HL-60 (cell line): ENCODE measurements around the gene S100A16.
"Not testable (repeated sequence)": the region's sequence is repeated elsewhere in the genome, so short reads cannot be mapped to it uniquely, and the experiment has no call there.

Experiments used
- CTCF ChIP-seq: IDR thresholded peaks from one replicate; pipeline ENCODE4 v1.5.1; 2011; ENCODE audit warnings: low read length, control low read depth, inconsistent platforms; ENCODE audit not compliant: insufficient read depth
- GABPA ChIP-seq: IDR thresholded peaks from 2 replicates; pipeline ENCODE4 v1.6.1; 2012; ENCODE audit warnings: low read depth
- POLR2AphosphoS5 ChIP-seq: IDR thresholded peaks from 2 replicates; pipeline ENCODE4 v1.6.1; 2012; ENCODE audit warnings: low read depth

GRCh38 chr1:153575497-153575896, 37.4 kb downstream of the S100A16 start:
- TF ChIP-seq POLR2AphosphoS5, CTCF, GABPA: not testable (repeated sequence)
